ENCODE results near the gene BCR.

BCR gene

GRCh38 chr22:23175817-23176644, 4.3 kb upstream of the BCR start:
- no peak for DNase-seq (ENCODE audit: low spot score)
- FAIRE-seq = no peak

- FAIRE-seq = no peak
- no peak for DNase-seq (ENCODE audit: low spot score)
Observed at GRCh38 chr22:23176645-23177027, 3.7 kb upstream of the BCR start.

GRCh38 chr22:23177197-23177596, 3.1 kb upstream of the BCR start:
- DNase-seq (ENCODE audit: low spot score) (no peak), FAIRE-seq (no peak)

GRCh38 chr22:23178512-23179254, 1.6 kb upstream of the BCR start:
- FAIRE-seq = no peak
- DNase-seq (ENCODE audit: low spot score) = peak; percentile 82

- FAIRE-seq = no peak
- DNase-seq (ENCODE audit: low spot score) = no peak
Observed at GRCh38 chr22:23179381-23180299, 669 bp upstream of the BCR start.

GRCh38 chr22:23180893-23181720, 798 bp downstream of the BCR start:
- no peak for FAIRE-seq
- DNase-seq (ENCODE audit: low spot score) = no peak

GRCh38 chr22:23181721-23182308, 1.5 kb downstream of the BCR start:
- DNase-seq (ENCODE audit: low spot score) (no peak), FAIRE-seq (no peak)

GRCh38 chr22:23182309-23183060, 2.2 kb downstream of the BCR start:
- DNase-seq (ENCODE audit: low spot score) (no peak), FAIRE-seq (peak; percentile 68)

- FAIRE-seq (no peak), DNase-seq (ENCODE audit: low spot score) (peak; percentile 36)
Observed at GRCh38 chr22:23183061-23183698, 2.9 kb downstream of the BCR start.

GRCh38 chr22:23184100-23184763, 3.9 kb downstream of the BCR start:
- DNase-seq (ENCODE audit: low spot score) (no peak), FAIRE-seq (no peak)

- FAIRE-seq (no peak), DNase-seq (ENCODE audit: low spot score) (no peak)
Observed at GRCh38 chr22:23184764-23185113, 4.4 kb downstream of the BCR start.

- FAIRE-seq (no peak), DNase-seq (ENCODE audit: low spot score) (no peak)
Observed at GRCh38 chr22:23187211-23187610, 6.9 kb downstream of the BCR start.

- FAIRE-seq = no peak
- DNase-seq (ENCODE audit: low spot score) = no peak
Observed at GRCh38 chr22:23187871-23188700, 7.8 kb downstream of the BCR start.

GRCh38 chr22:23190526-23190925, 10.2 kb downstream of the BCR start:
- no peak for FAIRE-seq
- DNase-seq (ENCODE audit: low spot score) = no peak

- no peak for DNase-seq (ENCODE audit: low spot score)
- no peak for FAIRE-seq
Observed at GRCh38 chr22:23192133-23192532, 11.8 kb downstream of the BCR start.

- FAIRE-seq (no peak), DNase-seq (ENCODE audit: low spot score) (no peak)
Observed at GRCh38 chr22:23192558-23192957, 12.2 kb downstream of the BCR start.

- FAIRE-seq = no peak
- DNase-seq (ENCODE audit: low spot score) = no peak
Observed at GRCh38 chr22:23193196-23193827, 13.0 kb downstream of the BCR start.

Measured in urothelium cell line (cell line).